Activated naive CD4-positive, alpha-beta T cell treated with anti-CD3 and anti-CD28 coated beads, Interleukin-2, amount 10 ng/mL, durations not matched to agents 7 days and 5 days (primary cell): ENCODE measurements around the gene ATG13.

Experiments
- CTCF ChIA-PET: fragments of 350-600 bp; sonication (Branson Sonifier 250); formaldehyde crosslinking; loops from one replicate; lab custom pipeline; 2021; ENCODE audit warnings: antibody characterized with exemption; lab: Charles Lee
- DNase-seq: peaks from one replicate; pipeline ENCODE4 v3.0.0-alpha.2; 2020
- H3K27ac Mint-ChIP-seq: one replicate; pipeline ENCODE4 v1.8.0; 2021; ENCODE audit warnings: mild to moderate bottlenecking, moderate library complexity, mixed read lengths
- H3K27me3 Mint-ChIP-seq: one replicate; pipeline ENCODE4 v1.8.0; 2021; ENCODE audit warnings: mild to moderate bottlenecking, mixed read lengths
- H3K36me3 Mint-ChIP-seq: one replicate; pipeline ENCODE4 v1.8.0; 2021; ENCODE audit warnings: mixed read lengths
- H3K4me1 Mint-ChIP-seq: one replicate; pipeline ENCODE4 v1.8.0; 2021; ENCODE audit warnings: mixed read lengths
- H3K4me3 Mint-ChIP-seq: one replicate; pipeline ENCODE4 v1.8.0; 2021; ENCODE audit warnings: mild to moderate bottlenecking, moderate library complexity, mixed read lengths
- H3K9me3 Mint-ChIP-seq: one replicate; pipeline ENCODE4 v1.8.0; 2021; ENCODE audit warnings: mixed read lengths

The ATG13 gene

DNA sequence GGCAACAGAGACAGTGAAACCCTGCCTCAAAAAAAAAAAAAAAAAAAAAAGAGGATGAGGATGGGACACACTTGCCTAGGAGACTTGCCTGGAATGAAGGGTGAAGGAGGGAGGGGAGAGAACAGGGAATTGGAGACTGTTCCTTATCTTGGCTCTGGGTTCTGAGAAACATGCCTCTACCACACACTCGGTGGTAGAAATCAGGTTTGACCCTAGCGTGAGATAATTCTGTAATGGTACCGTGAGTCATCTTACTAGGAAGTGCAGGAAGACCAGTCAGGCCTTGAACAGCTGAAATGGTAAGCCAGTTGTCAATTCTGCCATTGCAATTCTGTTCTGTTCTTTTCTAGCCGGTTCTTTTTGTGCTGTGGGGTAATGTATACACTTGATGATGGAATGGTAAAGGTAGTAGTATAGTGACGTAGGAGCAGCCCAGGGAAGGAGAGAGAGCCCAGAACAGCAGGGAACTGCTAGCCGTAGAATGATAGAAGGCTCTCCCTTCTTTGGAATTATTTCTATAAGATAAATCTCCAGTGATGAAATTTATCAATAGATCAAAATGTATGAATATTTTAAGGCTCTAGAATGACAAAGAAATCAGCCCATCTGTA, 19.6 kb upstream of the ATG13 start:
- no peak overlapping the region for H3K27ac Mint-ChIP-seq
- no peak overlapping the region for H3K4me3 Mint-ChIP-seq
- DNase-seq = no peak
- H3K27me3 Mint-ChIP-seq = no peaks in the 10 kb centered on the region
- CTCF ChIA-PET = no interaction called here
- H3K36me3 Mint-ChIP-seq = peaks cover 4% of the 10 kb centered on the region
- H3K9me3 Mint-ChIP-seq = no peaks in the 10 kb centered on the region
- peaks cover 19% of the 10 kb centered on the region for H3K4me1 Mint-ChIP-seq

DNA sequence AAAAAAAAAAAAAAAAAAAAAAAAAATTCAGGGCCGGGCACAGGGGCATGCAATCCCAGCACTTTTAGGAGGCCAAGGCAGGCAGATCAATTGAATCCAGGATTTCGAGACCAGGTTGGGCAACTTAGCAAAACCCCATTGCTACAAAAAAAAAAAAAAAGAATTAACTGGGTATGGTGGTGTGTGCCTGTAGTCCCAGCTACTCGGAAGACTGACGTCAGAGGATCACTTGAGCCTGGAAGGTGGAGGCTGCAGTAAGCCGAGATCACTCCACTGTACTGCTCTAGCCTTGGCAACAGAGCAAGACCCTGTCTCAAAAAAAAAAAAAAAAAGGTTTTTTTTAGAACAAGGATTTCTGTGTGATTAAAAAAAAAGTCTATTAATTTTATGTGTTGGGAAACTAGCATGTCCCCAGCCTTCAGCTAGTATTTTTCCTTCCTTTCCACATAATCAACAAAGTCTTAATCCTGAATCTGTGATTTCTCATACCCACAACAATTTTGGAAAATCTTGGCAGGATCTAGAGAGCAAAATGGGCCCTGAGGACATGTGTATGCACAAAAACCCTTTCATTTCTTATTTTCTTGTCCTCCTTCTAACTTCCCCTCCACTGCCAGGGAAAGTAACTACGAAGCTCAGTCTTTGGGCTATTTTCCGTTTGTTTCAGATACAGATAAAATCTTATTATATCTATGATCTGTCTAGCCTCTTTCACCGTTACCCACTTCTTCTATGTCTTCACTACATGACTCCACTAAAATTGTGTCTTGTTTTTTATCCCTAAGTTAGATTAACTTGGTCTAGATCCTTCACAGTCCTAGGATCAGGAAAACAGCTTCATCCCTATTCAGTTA, 17.8 kb upstream of the ATG13 start:
- Mint-ChIP-seq H3K9me3 (no peaks in the 10 kb centered on the region), H3K4me1 (peaks cover 2% of the 10 kb centered on the region), H3K36me3 (no peaks in the 10 kb centered on the region), H3K27me3 (no peaks in the 10 kb centered on the region), H3K27ac (no peak overlapping the region), H3K4me3 (no peak overlapping the region)
- CTCF ChIA-PET = interaction anchor here (1.3 to 1.6 kb wide), 2 partner anchors 33 to 109 kb away, joined by 3 read pairs; no protein-coding TSS in a partner anchor
- DNase-seq = no peak

DNA sequence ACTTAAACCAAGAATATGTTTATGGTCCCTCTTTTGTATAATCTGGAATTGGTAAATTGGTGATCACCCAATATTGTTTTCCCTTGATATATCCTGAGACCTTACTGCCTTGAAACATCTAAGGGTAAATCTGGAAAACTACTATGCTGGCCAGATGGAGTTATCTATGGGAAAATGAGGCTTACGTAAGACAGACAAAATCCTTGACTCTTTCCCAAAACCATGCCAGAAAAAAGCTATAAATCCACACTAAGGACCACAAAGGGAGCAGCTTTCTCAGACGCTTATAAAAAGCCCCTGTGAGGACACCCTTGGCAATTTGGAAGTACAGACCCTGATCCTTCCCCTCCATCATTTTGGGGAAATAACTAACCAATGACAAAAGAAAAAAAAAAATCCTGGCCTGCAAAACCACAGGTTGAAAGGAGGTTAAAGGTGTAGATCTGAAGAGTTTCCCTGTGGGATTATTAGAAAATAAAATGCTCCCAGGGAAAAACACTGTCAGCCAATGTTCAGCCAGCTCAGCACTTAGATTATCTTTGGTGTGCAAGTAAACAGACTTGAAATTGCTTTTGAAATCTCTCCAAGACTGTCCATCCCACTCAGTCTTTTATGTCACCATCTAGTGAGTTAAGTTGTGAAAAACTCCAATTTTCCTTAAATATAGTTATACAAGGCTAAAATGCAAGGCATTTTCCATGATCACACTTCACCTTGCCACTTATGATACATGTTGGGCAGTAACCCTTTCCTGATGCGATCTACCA, 17.0 kb upstream of the ATG13 start:
- DNase-seq = no peak

DNA sequence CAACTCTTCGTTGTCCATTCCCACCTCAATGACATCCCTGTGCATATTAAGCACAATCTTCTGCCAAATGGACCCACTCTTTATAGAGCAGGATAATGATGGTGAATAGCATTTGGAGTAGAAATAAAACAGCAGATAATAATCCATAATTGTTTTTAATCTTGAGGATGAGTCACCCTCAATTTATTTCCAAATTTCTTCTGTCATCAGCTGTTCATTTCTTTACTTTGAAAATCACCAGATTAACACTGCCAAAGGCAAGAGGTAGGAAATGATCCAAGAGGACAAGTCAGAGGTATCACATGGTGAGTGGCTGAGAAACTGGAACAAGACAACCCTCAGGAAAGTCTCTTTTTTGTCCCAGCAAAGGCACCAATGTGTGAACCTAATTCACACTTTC, 16.2 kb upstream of the ATG13 start:
- Mint-ChIP-seq H3K9me3 (no peaks in the 10 kb centered on the region), H3K36me3 (no peaks in the 10 kb centered on the region), H3K27me3 (no peaks in the 10 kb centered on the region), H3K4me3 (no peak overlapping the region), H3K4me1 (peaks cover 2% of the 10 kb centered on the region), H3K27ac (no peak overlapping the region)
- CTCF ChIA-PET = no interaction called here
- no peak for DNase-seq

More for the DNA sequence above, 17.0 kb upstream of the ATG13 start:
- CTCF ChIA-PET = interaction anchor here (1.3 to 1.6 kb wide), 2 partner anchors 34 to 110 kb away, joined by 3 read pairs; no protein-coding TSS in a partner anchor
- Mint-ChIP-seq H3K27me3 (no peaks in the 10 kb centered on the region), H3K9me3 (no peaks in the 10 kb centered on the region), H3K4me1 (peaks cover 2% of the 10 kb centered on the region), H3K4me3 (no peak overlapping the region), H3K36me3 (no peaks in the 10 kb centered on the region), H3K27ac (no peak overlapping the region)

DNA sequence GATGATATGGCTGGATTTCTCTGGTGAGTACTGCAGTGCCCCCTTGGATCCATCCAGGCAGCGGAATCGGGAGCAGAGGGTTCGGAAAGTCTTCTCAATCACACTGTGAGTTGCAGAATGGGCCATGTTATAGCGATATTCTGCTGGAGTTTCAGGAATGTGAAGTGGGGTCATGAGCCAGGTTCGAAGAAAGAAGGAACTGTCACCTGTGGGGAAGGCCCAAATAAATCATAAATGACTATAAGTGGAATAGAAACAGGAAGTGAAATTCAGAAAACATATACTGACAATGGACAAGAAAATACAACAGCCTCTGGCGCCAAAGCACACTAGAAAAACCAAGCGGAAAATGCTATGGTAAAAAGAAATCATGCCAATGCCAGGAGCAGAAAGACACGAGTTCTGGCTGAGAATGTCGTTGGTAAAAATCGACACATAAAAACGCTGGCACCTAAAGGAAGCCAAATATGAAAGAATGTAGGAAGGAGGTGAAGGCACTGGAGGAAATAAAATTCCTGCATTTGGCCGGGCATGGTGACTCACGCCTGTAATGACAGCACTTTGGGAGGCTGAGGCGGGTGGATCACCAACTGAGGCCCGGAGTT, 13.5 kb upstream of the ATG13 start:
- CTCF ChIA-PET = interaction anchor here (1.2 kb wide), 1 partner anchor 11 kb away, joined by 3 read pairs; no protein-coding TSS in a partner anchor
- no peak for DNase-seq
- Mint-ChIP-seq H3K27ac (no peak overlapping the region), H3K9me3 (no peaks in the 10 kb centered on the region), H3K27me3 (no peaks in the 10 kb centered on the region), H3K36me3 (no peaks in the 10 kb centered on the region), H3K4me1 (no peaks in the 10 kb centered on the region), H3K4me3 (no peak overlapping the region)

DNA sequence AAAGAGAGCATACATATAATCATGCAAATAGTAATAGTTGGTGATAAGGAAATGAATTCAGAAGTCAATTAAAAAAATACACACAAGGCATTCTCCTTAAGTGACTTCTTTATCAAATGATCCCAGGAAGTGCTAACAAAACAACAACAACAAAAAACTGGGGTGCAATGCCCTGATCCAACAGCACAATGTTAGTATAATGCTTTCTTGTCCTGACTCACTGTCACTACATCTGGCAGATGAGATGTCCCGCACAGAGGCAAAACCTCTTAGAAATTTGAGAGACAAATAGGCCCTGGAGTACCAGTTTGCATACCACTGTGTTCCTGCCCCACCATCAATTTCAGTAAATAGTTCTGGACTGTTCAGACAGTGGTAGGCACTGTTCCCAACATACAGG, 12.6 kb upstream of the ATG13 start:
- CTCF ChIA-PET = no interaction called here
- Mint-ChIP-seq H3K27me3 (no peaks in the 10 kb centered on the region), H3K4me1 (no peaks in the 10 kb centered on the region), H3K4me3 (no peak overlapping the region), H3K36me3 (no peaks in the 10 kb centered on the region), H3K9me3 (no peaks in the 10 kb centered on the region), H3K27ac (no peak overlapping the region)
- no peak for DNase-seq

DNA sequence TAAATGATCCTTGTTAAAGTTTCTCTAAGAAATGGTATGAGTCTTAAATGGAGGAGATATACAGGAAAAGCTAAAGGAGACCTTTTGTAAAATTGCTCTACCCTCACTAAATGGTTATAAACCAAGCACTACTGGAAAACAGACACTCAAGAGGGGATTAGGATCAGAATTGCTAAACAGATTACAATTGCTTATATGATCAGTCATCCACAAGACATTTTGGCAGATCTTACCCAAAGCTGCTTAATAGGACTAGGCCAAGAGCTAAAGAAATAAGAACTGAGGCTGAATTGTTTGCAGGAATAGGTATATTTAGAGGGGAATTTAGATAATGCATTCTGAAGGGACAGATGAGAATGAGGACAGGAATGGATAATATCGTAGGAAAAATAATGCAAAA, 9.8 kb upstream of the ATG13 start:
- peaks cover 5% of the 10 kb centered on the region for H3K4me1 Mint-ChIP-seq
- no peak overlapping the region for H3K27ac Mint-ChIP-seq

DNA sequence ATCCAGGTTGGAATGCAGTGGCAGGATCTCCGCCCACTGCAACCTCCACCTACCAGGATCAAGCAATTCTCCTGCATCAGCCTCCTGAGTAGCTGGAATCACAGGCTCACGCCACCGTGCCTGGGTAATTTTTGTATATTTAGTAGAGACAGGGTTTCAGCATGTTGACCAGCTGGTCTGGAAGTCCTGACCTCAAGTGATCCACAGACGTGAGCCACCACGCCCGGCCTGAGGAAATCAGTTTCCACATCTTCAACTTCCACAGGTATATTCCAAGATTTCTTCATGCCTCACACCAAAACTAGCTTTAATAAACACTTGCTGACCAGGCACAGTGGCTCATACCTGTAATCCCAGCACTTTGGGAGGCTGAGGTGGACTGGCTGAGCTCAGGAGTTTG, 8.0 kb upstream of the ATG13 start:
- CTCF ChIA-PET = no interaction called here

More for the DNA sequence above, 9.8 kb upstream of the ATG13 start:
- Mint-ChIP-seq H3K36me3 (no peaks in the 10 kb centered on the region), H3K4me3 (no peak overlapping the region), H3K9me3 (no peaks in the 10 kb centered on the region), H3K27me3 (no peaks in the 10 kb centered on the region)
- CTCF ChIA-PET = interaction anchor here (1.4 kb wide), 1 partner anchor 10 kb away, joined by 3 read pairs; the partner anchor contains the start of genes ATG13 and HARBI1
- DNase-seq = no peak

DNA sequence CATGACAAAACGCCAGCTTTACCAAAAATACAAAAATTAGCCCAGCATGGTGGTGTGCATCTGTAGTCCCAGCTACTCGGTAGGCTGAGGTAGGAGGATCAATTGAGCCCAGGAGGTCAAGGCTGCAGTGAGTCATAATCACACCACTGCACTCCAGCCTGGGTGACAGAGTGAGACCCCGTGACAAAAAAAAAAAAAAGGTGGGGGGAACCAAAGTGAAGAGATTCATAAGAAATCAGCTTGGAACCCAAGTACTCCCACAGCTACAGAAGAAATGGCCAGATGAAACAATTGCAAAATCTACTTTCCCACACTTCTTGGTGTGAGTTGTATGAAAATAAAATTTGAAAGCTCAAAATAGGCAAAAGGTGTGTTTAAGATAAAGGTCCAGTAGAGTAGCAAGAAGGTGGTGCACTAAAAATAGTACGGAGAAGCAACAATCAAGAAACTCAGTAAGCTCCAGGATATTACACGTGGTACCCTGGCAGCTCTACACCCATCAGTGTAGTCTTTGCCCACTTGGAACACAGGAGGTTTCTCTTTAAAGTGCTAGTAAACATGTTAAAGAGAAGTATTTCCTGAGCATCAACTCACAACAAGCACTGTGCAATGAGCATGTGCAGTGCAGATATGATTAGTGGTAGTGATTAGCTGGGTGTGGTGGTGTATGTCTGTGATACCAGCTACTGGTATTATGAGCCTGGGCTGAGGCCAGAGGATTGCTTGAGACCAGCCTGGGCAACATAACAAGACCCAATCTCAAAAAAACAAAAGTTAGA, 5.6 kb upstream of the ATG13 start:
- Mint-ChIP-seq H3K27me3 (no peaks in the 10 kb centered on the region), H3K4me3 (no peak overlapping the region), H3K36me3 (no peaks in the 10 kb centered on the region), H3K9me3 (no peaks in the 10 kb centered on the region), H3K4me1 (peaks cover 19% of the 10 kb centered on the region), H3K27ac (no peak overlapping the region)
- no peak for DNase-seq
- CTCF ChIA-PET = interaction anchor here (1.0 to 1.1 kb wide), 2 partner anchors 72 to 259 kb away, joined by 3 read pairs; no protein-coding TSS in a partner anchor

More for the DNA sequence above, 8.0 kb upstream of the ATG13 start:
- peaks cover 5% of the 10 kb centered on the region for H3K4me1 Mint-ChIP-seq
- DNase-seq = no peak
- H3K27ac Mint-ChIP-seq = no peak overlapping the region
- H3K36me3 Mint-ChIP-seq = no peaks in the 10 kb centered on the region
- H3K4me3 Mint-ChIP-seq = no peak overlapping the region
- H3K9me3 Mint-ChIP-seq = no peaks in the 10 kb centered on the region
- no peaks in the 10 kb centered on the region for H3K27me3 Mint-ChIP-seq

DNA sequence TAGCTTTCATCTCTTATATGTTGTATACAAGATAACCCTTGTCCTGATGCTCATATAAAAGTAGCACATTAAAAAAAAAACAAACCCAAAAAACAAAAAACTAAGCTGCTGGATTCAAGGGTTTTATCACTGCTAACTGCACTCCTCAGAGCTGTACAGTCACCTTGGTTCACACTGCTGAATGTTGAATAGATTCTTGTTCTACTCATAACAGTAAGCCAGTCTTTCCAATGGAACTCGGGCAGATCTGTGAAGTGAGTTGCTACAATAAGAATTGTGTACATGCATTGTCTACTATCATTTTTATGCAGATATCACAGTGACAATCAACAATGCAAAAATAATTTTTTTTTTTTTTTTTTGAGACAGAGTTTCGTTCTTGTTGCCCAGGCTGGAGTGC, 5.0 kb upstream of the ATG13 start:
- Mint-ChIP-seq H3K27me3 (no peaks in the 10 kb centered on the region), H3K4me3 (no peak overlapping the region), H3K9me3 (no peaks in the 10 kb centered on the region), H3K4me1 (peaks cover 19% of the 10 kb centered on the region), H3K27ac (no peak overlapping the region), H3K36me3 (no peaks in the 10 kb centered on the region)
- no peak for DNase-seq
- CTCF ChIA-PET = interaction anchor here (1.1 kb wide), 1 partner anchor 72 kb away, joined by 3 read pairs; no protein-coding TSS in a partner anchor

DNA sequence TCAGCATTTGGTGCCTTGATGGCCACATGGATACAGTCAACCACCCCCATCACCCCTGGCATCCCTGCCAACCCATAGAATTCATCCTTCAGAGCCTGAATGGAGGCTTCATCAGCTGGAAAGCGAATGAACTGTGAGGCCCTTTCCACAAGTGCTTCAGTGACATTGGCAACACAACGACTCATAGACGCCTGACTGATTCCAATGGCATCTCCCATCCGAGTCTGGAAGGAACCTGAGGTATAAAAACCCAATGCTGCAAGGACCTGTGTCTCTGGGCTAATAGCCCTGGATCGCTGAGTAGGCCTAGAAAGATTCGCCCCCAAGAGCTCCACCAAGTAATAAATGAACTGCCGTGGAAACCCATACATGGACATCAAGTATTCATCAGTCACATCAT, 1.6 kb upstream of the ATG13 start:
- Mint-ChIP-seq H3K27ac (peak overlapping the region; percentile 62), H3K27me3 (no peaks in the 10 kb centered on the region), H3K36me3 (peaks cover 7% of the 10 kb centered on the region), H3K9me3 (no peaks in the 10 kb centered on the region), H3K4me3 (no peak overlapping the region), H3K4me1 (peaks cover 37% of the 10 kb centered on the region)
- CTCF ChIA-PET = interaction anchor here (0.8 kb wide), 1 partner anchor 36 kb away, joined by 3 read pairs; no protein-coding TSS in a partner anchor
- DNase-seq = no peak

DNA sequence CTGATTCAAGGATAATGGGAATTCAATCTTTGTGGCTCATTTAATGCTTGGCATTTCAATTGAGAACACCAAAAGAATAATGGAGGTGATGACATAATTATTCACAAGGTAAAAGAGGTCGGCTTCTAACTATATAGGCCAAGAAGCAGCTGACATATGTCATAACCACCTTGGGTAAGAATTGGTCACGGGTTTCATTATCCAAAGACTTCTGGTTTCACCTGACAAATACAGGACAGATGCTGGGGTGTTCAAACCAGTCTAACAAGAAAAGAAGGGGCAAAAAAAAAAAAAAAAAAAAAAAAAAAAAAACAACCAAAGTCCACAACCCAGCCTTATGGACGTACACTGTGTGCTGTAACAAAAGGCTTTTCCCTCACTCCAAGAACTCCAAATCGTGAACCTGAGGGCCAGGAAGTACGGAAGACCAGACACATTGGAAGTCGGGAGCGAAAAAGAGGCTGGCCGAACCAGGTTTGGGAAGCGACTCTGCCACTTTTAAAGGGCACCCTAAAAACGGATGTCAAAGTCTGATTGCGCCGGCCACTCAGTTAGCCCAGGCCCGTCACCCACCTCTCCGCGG, 711 bp upstream of the ATG13 start:
- Mint-ChIP-seq H3K9me3 (no peaks in the 10 kb centered on the region), H3K27me3 (no peaks in the 10 kb centered on the region), H3K36me3 (peaks cover 12% of the 10 kb centered on the region), H3K4me1 (peaks cover 41% of the 10 kb centered on the region), H3K27ac (peak overlapping the region; percentile 98), H3K4me3 (peak overlapping the region; percentile 91)
- CTCF ChIA-PET = interaction anchor here (1.5 to 3.0 kb wide), 6 partner anchors 13 to 263 kb away, joined by 3 to 23 read pairs (median 9); no protein-coding TSS in a partner anchor
- no peak for DNase-seq

DNA sequence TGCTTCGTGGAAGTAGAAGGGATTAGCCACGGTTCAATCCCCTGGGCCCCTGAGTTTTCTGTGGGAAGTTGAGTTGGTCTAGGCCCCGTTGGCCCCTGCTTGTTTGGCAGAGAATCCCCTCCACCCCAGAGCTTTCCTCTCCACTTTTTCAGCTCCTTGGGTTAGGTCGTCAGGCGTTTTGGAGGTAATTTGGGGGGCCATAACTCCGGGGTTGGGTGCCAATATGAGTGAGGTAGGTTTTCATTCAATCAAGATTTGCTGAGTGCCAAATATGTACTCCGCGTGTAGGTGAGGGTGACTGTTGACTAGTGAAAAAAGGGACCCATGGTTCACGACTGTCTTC, 590 bp downstream of the ATG13 start:
- H3K9me3 Mint-ChIP-seq = no peaks in the 10 kb centered on the region
- H3K27ac Mint-ChIP-seq = peak overlapping the region; percentile 98
- DNase-seq = no peak
- peak overlapping the region; percentile 91 for H3K4me3 Mint-ChIP-seq
- H3K36me3 Mint-ChIP-seq = peaks cover 19% of the 10 kb centered on the region
- peaks cover 38% of the 10 kb centered on the region for H3K4me1 Mint-ChIP-seq
- CTCF ChIA-PET = interaction anchor here (0.6 to 3.0 kb wide), 24 partner anchors 10 to 266 kb away, joined by 3 to 23 read pairs (median 4); partner anchors contain the start of gene AMBRA1
- no peaks in the 10 kb centered on the region for H3K27me3 Mint-ChIP-seq
